ENCODE results near the gene PLPP3. TPM values are rescaled to one million over a fixed set of nuclear protein-coding genes. Genes with fewer than 3 reads are reported as not detected.

PLPP3 gene
- total RNA-seq, 1 experiment from 2014 or later = 26.7 TPM

DNA sequence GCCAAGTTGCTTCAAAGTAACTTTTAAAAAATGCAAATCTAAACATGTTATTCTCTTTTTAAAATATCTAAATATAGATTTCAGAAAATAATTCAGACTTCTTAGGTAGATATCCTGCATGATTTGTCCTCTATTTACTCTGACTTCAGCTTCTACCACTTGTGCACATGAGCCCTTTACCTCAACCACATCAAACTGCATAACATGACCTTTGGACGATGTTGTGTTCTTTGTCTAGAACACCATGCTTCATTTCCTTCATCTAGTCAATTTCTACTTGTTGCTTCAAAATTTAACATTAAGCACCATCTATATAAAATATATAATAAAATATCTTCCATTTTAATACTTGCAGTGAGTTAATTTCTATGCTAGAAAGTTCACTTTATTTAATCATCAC, 96.9 kb downstream of the PLPP3 start:
- no peaks in the 10 kb centered on the region for H3K79me2 ChIP-seq (ENCODE audit: insufficient read depth, low read length)
- H4K91ac ChIP-seq (ENCODE audit: insufficient read length, low read depth, low read length) = no peak overlapping the region
- no peak overlapping the region for H3T11ph ChIP-seq (ENCODE audit: low read length)
- no peaks in the 10 kb centered on the region for H3K27me3 ChIP-seq (ENCODE audit: insufficient read depth, low read length)
- Mint-ChIP-seq H3K9me3 (no peaks in the 10 kb centered on the region), H3K27me3 (ENCODE audit: low read depth) (peaks cover 12% of the 10 kb centered on the region), H3K4me3 (no peak overlapping the region), H3K27ac (no peak overlapping the region), H3K4me1 (peaks cover 9 to 11% of the 10 kb centered on the region in 2 experiments), H3K36me3 (ENCODE audit: insufficient read depth in 1 of 3, low read depth in 3 of 3) (no peaks in the 10 kb centered on the region; a peak in 1 of 7 replicates)
- no peak overlapping the region for H2BK120ac ChIP-seq (ENCODE audit: low read depth, low read length, poor library complexity, severe bottlenecking)
- no peaks in the 10 kb centered on the region for H3K23me2 ChIP-seq (ENCODE audit: insufficient read length, low read depth, low read length, poor library complexity, severe bottlenecking)
- H3K18ac ChIP-seq (ENCODE audit: insufficient read length, low read depth, low read length) = no peak overlapping the region
- no peak overlapping the region for H3K23ac ChIP-seq (ENCODE audit: insufficient read length, low read depth, low read length)
- H3K56ac ChIP-seq (ENCODE audit: insufficient read length, low read depth, low read length) = no peak overlapping the region
- no CpG with 5 or more reads among the region's 1 CpG for WGBS (ENCODE audit: extremely low coverage, insufficient read length, low lambda C conversion rate)
- no peaks in the 10 kb centered on the region for H4K20me1 ChIP-seq (ENCODE audit: control insufficient read depth, insufficient read depth, insufficient read length)
- H4K8ac ChIP-seq (replicated peaks; ENCODE audit: insufficient read length, low read depth, low read length) = no peak overlapping the region
- no peak overlapping the region for H2AFZ ChIP-seq (ENCODE audit: low read length)
- H3K79me1 ChIP-seq (ENCODE audit: insufficient read depth, low read depth, low read length, poor library complexity, severe bottlenecking) = no peaks in the 10 kb centered on the region
- no peak overlapping the region for H4K5ac ChIP-seq (ENCODE audit: insufficient read length, low read depth, low read length)
- TF ChIP-seq, protein P1, sequence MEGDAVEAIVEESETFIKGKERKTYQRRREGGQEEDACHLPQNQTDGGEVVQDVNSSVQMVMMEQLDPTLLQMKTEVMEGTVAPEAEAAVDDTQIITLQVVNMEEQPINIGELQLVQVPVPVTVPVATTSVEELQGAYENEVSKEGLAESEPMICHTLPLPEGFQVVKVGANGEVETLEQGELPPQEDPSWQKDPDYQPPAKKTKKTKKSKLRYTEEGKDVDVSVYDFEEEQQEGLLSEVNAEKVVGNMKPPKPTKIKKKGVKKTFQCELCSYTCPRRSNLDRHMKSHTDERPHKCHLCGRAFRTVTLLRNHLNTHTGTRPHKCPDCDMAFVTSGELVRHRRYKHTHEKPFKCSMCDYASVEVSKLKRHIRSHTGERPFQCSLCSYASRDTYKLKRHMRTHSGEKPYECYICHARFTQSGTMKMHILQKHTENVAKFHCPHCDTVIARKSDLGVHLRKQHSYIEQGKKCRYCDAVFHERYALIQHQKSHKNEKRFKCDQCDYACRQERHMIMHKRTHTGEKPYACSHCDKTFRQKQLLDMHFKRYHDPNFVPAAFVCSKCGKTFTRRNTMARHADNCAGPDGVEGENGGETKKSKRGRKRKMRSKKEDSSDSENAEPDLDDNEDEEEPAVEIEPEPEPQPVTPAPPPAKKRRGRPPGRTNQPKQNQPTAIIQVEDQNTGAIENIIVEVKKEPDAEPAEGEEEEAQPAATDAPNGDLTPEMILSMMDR (conservative IDR thresholded peaks at IDR 0.05) = no peak
- no peaks in the 10 kb centered on the region for H3K9me3 ChIP-seq (ENCODE audit: control insufficient read depth, low read depth, low read length)
- H3K27ac ChIP-seq (ENCODE audit: insufficient read length, low read depth, low read length) = no peak overlapping the region
- no peak overlapping the region for H3K4ac ChIP-seq (ENCODE audit: low read depth, low read length)
- no peak overlapping the region for H3K4me2 ChIP-seq (ENCODE audit: insufficient read depth, insufficient read length, low read length)
- peaks cover 3% of the 10 kb centered on the region; the same call in 1 of the 2 replicates for H3K4me1 ChIP-seq (ENCODE audit: insufficient read depth, low read length)
- H2BK15ac ChIP-seq (ENCODE audit: low read depth, low read length) = no peak overlapping the region
- no peak overlapping the region for H2BK12ac ChIP-seq (ENCODE audit: insufficient read length, low read depth, low read length)
- H2AK5ac ChIP-seq (ENCODE audit: insufficient read length, low read length) = no peak overlapping the region
- no peak for DNase-seq
- H3K14ac ChIP-seq (ENCODE audit: insufficient read depth, low read length) = no peak overlapping the region
- H2BK5ac ChIP-seq (ENCODE audit: insufficient read length, low read length) = no peak overlapping the region
- H3K9ac ChIP-seq (ENCODE audit: extremely low read depth, insufficient read length, low read length) = no peak overlapping the region
- H2BK20ac ChIP-seq (ENCODE audit: low read depth, low read length, poor library complexity, severe bottlenecking) = no peak overlapping the region

Data from H9 (cell line).